ENCODE measurements around the gene TLR3.

Gene TLR3

GRCh38 chr4:186134257-186134656, 65.3 kb downstream of the TLR3 start:
- DNase-seq (ENCODE audit: extremely low read depth, low read depth): no peak
- no peak overlapping the region for H3K4me3 ChIP-seq (replicated peaks; ENCODE audit: low read depth, low read length)

DNA sequence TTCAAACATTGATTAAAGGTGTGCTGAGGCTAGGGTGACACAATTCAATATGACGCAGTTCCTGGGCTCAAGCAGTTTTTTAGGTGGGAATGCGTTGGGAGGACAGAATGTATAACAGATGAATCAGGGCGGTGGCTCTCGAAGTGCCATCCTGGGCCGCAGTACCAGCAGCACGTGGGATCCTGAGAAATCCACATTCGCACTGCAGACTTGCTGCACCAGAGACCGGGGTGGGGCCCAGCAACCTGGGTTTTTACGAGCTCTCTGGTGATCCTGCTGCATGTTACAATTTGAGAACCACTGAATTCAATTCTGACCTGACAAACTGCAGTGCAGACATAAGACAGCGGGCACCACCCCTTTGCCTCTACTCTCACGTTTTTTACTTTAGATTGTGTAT, 65.9 kb downstream of the TLR3 start:
- DNase-seq (ENCODE audit: extremely low read depth, low read depth): no peak
- H3K4me3 ChIP-seq (replicated peaks; ENCODE audit: low read depth, low read length): no peak overlapping the region
- TF ChIP-seq, protein P1, sequence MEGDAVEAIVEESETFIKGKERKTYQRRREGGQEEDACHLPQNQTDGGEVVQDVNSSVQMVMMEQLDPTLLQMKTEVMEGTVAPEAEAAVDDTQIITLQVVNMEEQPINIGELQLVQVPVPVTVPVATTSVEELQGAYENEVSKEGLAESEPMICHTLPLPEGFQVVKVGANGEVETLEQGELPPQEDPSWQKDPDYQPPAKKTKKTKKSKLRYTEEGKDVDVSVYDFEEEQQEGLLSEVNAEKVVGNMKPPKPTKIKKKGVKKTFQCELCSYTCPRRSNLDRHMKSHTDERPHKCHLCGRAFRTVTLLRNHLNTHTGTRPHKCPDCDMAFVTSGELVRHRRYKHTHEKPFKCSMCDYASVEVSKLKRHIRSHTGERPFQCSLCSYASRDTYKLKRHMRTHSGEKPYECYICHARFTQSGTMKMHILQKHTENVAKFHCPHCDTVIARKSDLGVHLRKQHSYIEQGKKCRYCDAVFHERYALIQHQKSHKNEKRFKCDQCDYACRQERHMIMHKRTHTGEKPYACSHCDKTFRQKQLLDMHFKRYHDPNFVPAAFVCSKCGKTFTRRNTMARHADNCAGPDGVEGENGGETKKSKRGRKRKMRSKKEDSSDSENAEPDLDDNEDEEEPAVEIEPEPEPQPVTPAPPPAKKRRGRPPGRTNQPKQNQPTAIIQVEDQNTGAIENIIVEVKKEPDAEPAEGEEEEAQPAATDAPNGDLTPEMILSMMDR (IDR thresholded peaks at IDR 0.05; ENCODE audit: low read depth, low read length, missing control alignments): no peak

More at GRCh38 chr4:186134257-186134656, 65.3 kb downstream of the TLR3 start:
- TF ChIP-seq, protein P1 (IDR thresholded peaks at IDR 0.05; ENCODE audit: low read depth, low read length, missing control alignments): no peak

GRCh38 chr4:186137196-186137794, 68.3 kb downstream of the TLR3 start:
- H3K4me3 ChIP-seq (replicated peaks; ENCODE audit: low read depth, low read length): no peak overlapping the region
- no peak for DNase-seq (ENCODE audit: extremely low read depth, low read depth)
- TF ChIP-seq, protein P1 (IDR thresholded peaks at IDR 0.05; ENCODE audit: low read depth, low read length, missing control alignments): peak; percentile 44
